ENCODE measurements around the gene DPF3. TPM values are rescaled to one million over a fixed set of nuclear protein-coding genes. Genes with fewer than 3 reads are reported as not detected.

Gene DPF3
- total and polyA plus RNA-seq, 2 of the 13 experiments (the other 11 are each of a cell fraction or from before 2014, with no cell fraction given): 0.09 to 0.60 TPM

- TF ChIP-seq, protein P1, sequence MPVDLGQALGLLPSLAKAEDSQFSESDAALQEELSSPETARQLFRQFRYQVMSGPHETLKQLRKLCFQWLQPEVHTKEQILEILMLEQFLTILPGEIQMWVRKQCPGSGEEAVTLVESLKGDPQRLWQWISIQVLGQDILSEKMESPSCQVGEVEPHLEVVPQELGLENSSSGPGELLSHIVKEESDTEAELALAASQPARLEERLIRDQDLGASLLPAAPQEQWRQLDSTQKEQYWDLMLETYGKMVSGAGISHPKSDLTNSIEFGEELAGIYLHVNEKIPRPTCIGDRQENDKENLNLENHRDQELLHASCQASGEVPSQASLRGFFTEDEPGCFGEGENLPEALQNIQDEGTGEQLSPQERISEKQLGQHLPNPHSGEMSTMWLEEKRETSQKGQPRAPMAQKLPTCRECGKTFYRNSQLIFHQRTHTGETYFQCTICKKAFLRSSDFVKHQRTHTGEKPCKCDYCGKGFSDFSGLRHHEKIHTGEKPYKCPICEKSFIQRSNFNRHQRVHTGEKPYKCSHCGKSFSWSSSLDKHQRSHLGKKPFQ (CRISPR knock-in tag; IDR thresholded peaks at IDR 0.05; ENCODE audit: insufficient replicate concordance): no peak
- TF ChIP-seq TP53 (CRISPR knock-in tag; conservative IDR thresholded peaks at IDR 0.05) (no peak), E2F2 (CRISPR knock-in tag; IDR thresholded peaks at IDR 0.05; ENCODE audit: borderline replicate concordance) (peak; percentile 35; the same call in 1 of the 2 replicates), MYNN (CRISPR knock-in tag; IDR thresholded peaks at IDR 0.05; ENCODE audit: low read depth) (0 out of 2 replicates have a peak, but pooled peaks have one; percentile 44), ZNF350 (CRISPR knock-in tag; IDR thresholded peaks at IDR 0.05; ENCODE audit: borderline replicate concordance, low read depth) (no peak), CEBPB (IDR thresholded peaks at IDR 0.05; ENCODE audit: borderline replicate concordance, low read depth, low read length) (no peak), MIER2 (CRISPR knock-in tag; IDR thresholded peaks at IDR 0.05) (0 out of 2 replicates have a peak, but pooled peaks have one; percentile 40), USF2 (IDR thresholded peaks at IDR 0.05; ENCODE audit: low read depth, low read length) (no peak), USF2 (CRISPR knock-in tag; IDR thresholded peaks at IDR 0.05; ENCODE audit: borderline replicate concordance) (0 out of 2 replicates have a peak, but pooled peaks have one; percentile 4), REPIN1 (CRISPR knock-in tag; IDR thresholded peaks at IDR 0.05; ENCODE audit: borderline replicate concordance, low read depth) (0 out of 2 replicates have a peak, but pooled peaks have one; percentile 32), ERF (CRISPR knock-in tag; IDR thresholded peaks at IDR 0.05) (no peak), RFXAP (CRISPR knock-in tag; IDR thresholded peaks at IDR 0.05; ENCODE audit: borderline replicate concordance) (no peak), KLF6 (CRISPR knock-in tag; IDR thresholded peaks at IDR 0.05) (no peak), GABPA (IDR thresholded peaks at IDR 0.05; ENCODE audit: low read depth, low read length) (no peak), GABPA (CRISPR knock-in tag; IDR thresholded peaks at IDR 0.05; ENCODE audit: low read depth) (no peak), ZNF629 (CRISPR knock-in tag; conservative IDR thresholded peaks at IDR 0.05) (no peak), ZNF430 (CRISPR knock-in tag; IDR thresholded peaks at IDR 0.05) (no peak), ARID3A (IDR thresholded peaks at IDR 0.05; ENCODE audit: low read depth, low read length) (no peak), ZNF784 (CRISPR knock-in tag; IDR thresholded peaks at IDR 0.05; ENCODE audit: borderline replicate concordance) (no peak)
- TF ChIP-seq, protein P2, sequence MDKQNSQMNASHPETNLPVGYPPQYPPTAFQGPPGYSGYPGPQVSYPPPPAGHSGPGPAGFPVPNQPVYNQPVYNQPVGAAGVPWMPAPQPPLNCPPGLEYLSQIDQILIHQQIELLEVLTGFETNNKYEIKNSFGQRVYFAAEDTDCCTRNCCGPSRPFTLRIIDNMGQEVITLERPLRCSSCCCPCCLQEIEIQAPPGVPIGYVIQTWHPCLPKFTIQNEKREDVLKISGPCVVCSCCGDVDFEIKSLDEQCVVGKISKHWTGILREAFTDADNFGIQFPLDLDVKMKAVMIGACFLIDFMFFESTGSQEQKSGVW (CRISPR knock-in tag; IDR thresholded peaks at IDR 0.05; ENCODE audit: borderline replicate concordance): no peak
These were observed 31.4 kb upstream of the DPF3 start (continued) for GRCh38 chr14:72925171-72925759.
